K562 (cell line): ENCODE results near the gene ACTN4. TPM values are rescaled to one million over a fixed set of nuclear protein-coding genes. Genes with fewer than 3 reads are reported as not detected.

Experiments
- ATAC-seq: fragments of 200-7000 bp; cut with Tn5 transposase; 3 replicates; pipeline ENCODE4 v1.9.1; 2020; ENCODE audit warnings: moderate library complexity
- BruUV-seq: library from RNA; stranded (reverse); fragments of 400-500 nt; replicated peaks from 2 replicates; lab custom pipeline; 2021; lab: Mats Ljungman, UMichigan
- CTCF ChIA-PET: fragments of 300-600 bp; formaldehyde crosslinking; extraction: SDS; loops from one replicate; lab custom pipeline; 2021; ENCODE audit warnings: low intra/inter-chr PET ratio; lab: Yijun Ruan, JAX
- POLR2A ChIA-PET: fragments of 300-600, 350-650 bp; sonication (Branson Sonifier 250); formaldehyde crosslinking; extraction: SDS; loops from one replicate; lab custom pipeline; 2021; ENCODE audit warnings: antibody characterized with exemption, inconsistent platforms; lab: Yijun Ruan, JAX
- DNase-seq, 4 experiments: peaks; one replicate each; pipeline versions ENCODE4 v3.0.0 to v3.0.0-alpha.2; 2011 to 2018; ENCODE audit warnings: low spot score in 3 of 4, mixed read lengths in 3 of 4; ENCODE audit errors: extremely low read depth in 1 of 4
- FAIRE-seq: peaks from 2 replicates; lab custom pipeline; 2011; peaks lifted over from hg19 to GRCh38; lab: Jason Lieb, UNC
- H2AFZ ChIP-seq: 2 replicates; pipeline ENCODE4 v1.6.0; 2011; ENCODE audit warnings: low read depth, low read length, control low read depth, inconsistent platforms
- H3K27ac ChIP-seq: fragments of 200-600 bp; 3 replicates; pipeline ENCODE4 v1.8.0; 2011; ENCODE audit warnings: low read depth, mild to moderate bottlenecking, control low read depth, inconsistent platforms, low read length, moderate library complexity, mixed read lengths; ENCODE audit errors: extremely low read depth
- H3K27me3 ChIP-seq, 2 experiments: fragments of 300-600 bp in 1 of 2; 2 replicates in 1 of 2; 3 replicates in 1 of 2; pipeline versions ENCODE4 v1.6.0 to v1.8.0; 2011; ENCODE audit warnings: inconsistent platforms in 2 of 2, low read length in 2 of 2, mild to moderate bottlenecking in 1 of 2, mixed read lengths in 1 of 2, moderate library complexity in 1 of 2; ENCODE audit not compliant: control insufficient read depth in 2 of 2, insufficient read depth in 2 of 2
- H3K36me3 ChIP-seq: fragments of 300-600 bp; 3 replicates; pipeline ENCODE4 v1.8.0; 2011; ENCODE audit warnings: mild to moderate bottlenecking, low read length, inconsistent platforms; ENCODE audit not compliant: control insufficient read depth, insufficient read depth
- H3K4me1 ChIP-seq, 2 experiments: fragments of 200-600 bp in 1 of 2; replicated peaks in 1 of 2; 2 replicates in 1 of 2; 3 replicates in 1 of 2; pipeline versions ENCODE4 v1.5.1 to v1.8.0; 2011; ENCODE audit warnings: inconsistent platforms in 2 of 2, low read length in 2 of 2, mild to moderate bottlenecking in 1 of 2, mixed read lengths in 1 of 2, moderate library complexity in 1 of 2; ENCODE audit not compliant: control insufficient read depth in 2 of 2, insufficient read depth in 2 of 2
- H3K4me2 ChIP-seq: 2 replicates; pipeline ENCODE4 v1.6.1; 2011; ENCODE audit warnings: low read length, control low read depth, inconsistent platforms, mixed read lengths; ENCODE audit not compliant: insufficient read depth
- H3K4me3 ChIP-seq: fragments of 200-600 bp; sonication (generic), shearing (Covaris generic); 2 replicates; pipeline ENCODE4 v1.5.1; 2016; ENCODE audit warnings: control low read depth, inconsistent platforms
- H3K79me2 ChIP-seq: fragments of 200-600 bp; 3 replicates; pipeline ENCODE4 v1.8.0; 2011; ENCODE audit warnings: low read length, inconsistent platforms; ENCODE audit not compliant: control insufficient read depth, insufficient read depth
- H3K9ac ChIP-seq, 2 experiments: 2 replicates each; pipeline versions ENCODE4 v1.6.0 to v1.6.1; 2011; ENCODE audit warnings: low read depth in 2 of 2, low read length in 2 of 2, control low read depth in 1 of 2, inconsistent platforms in 1 of 2, mild to moderate bottlenecking in 1 of 2, mixed read lengths in 1 of 2; ENCODE audit not compliant: insufficient read depth in 1 of 2
- H3K9me1 ChIP-seq: one replicate; pipeline ENCODE4 v1.6.0; 2011; ENCODE audit warnings: inconsistent platforms, mild to moderate bottlenecking, low read length, moderate library complexity; ENCODE audit not compliant: control insufficient read depth, insufficient read depth
- H3K9me3 ChIP-seq: replicated peaks from 2 replicates; pipeline ENCODE4 v1.5.1; 2011; ENCODE audit warnings: low read depth, low read length, inconsistent platforms; ENCODE audit not compliant: control insufficient read depth, insufficient read depth
- H4K20me1 ChIP-seq: replicated peaks from 2 replicates; pipeline ENCODE4 v1.6.1; 2011; ENCODE audit warnings: low read length, inconsistent platforms, mixed read lengths; ENCODE audit not compliant: control insufficient read depth, insufficient read depth
- C11orf30 ChIP-seq: fragments of 450-650 bp; IDR thresholded peaks from 2 replicates; pipeline ENCODE4 v1.6.1; 2016; ENCODE audit warnings: low read depth, mild to moderate bottlenecking
- CHD1 ChIP-seq: fragments of 200-600 bp; sonication (generic); IDR thresholded peaks from one replicate; pipeline ENCODE4 v1.6.1; 2012; ENCODE audit warnings: mild to moderate bottlenecking, moderate library complexity, low read length, inconsistent platforms
- DLX4 ChIP-seq: fragments of 250-450 bp; sonication (Bioruptor Pico); IDR thresholded peaks from 2 replicates; pipeline ENCODE4 v1.6.1; 2021; ENCODE audit warnings: mild to moderate bottlenecking
- ELK3 ChIP-seq: fragments of 450-650 bp; formaldehyde crosslinking; IDR thresholded peaks from 2 replicates; pipeline ENCODE4 v1.4.0; 2020; ENCODE audit warnings: mild to moderate bottlenecking
- GTF2B ChIP-seq: IDR thresholded peaks from 2 replicates; pipeline ENCODE4 v1.6.1; 2011; ENCODE audit not compliant: insufficient read length; ENCODE audit errors: extremely low read depth
- HEY1 ChIP-seq: fragments of 250-450 bp; sonication (Bioruptor Pico); IDR thresholded peaks from 2 replicates; pipeline ENCODE4 v1.5.0; 2020; ENCODE audit warnings: mild to moderate bottlenecking, moderate library complexity, borderline replicate concordance
- HNRNPH1 ChIP-seq: fragments of 200-400 bp; formaldehyde crosslinking; optimal IDR thresholded peaks from 2 replicates; pipeline ENCODE3; 2017; ENCODE audit warnings: low read depth, mild to moderate bottlenecking, low read length, moderate library complexity
- MCM5 ChIP-seq: fragments of 450-650 bp; IDR thresholded peaks from 2 replicates; pipeline ENCODE4 v1.6.1; 2016; ENCODE audit warnings: low read depth
- NR1H2 ChIP-seq: sonication (generic); formaldehyde crosslinking; IDR thresholded peaks from 2 replicates; pipeline ENCODE4 v1.4.0; 2020; ENCODE audit warnings: mild to moderate bottlenecking, missing genetic modification reagents
- NR3C1 ChIP-seq: sonication (generic); formaldehyde crosslinking; IDR thresholded peaks from 2 replicates; pipeline ENCODE4 v1.8.1; 2022; ENCODE audit warnings: missing genetic modification reagents
- RCOR1 ChIP-seq, 2 experiments: IDR thresholded peaks; 2 replicates each; pipeline ENCODE4 v1.6.1; 2012; ENCODE audit warnings: low read depth in 2 of 2, low read length in 2 of 2, borderline replicate concordance in 1 of 2, improper control_type of control experiment in 1 of 2
- SRSF1 ChIP-seq: fragments of 200-400 bp; formaldehyde crosslinking; IDR thresholded peaks from 2 replicates; pipeline ENCODE4 v1.6.1; 2017; ENCODE audit warnings: mild to moderate bottlenecking, low read depth, low read length, moderate library complexity
- TCFL5 ChIP-seq: fragments of 250-450 bp; sonication (Bioruptor Pico); conservative IDR thresholded peaks from 2 replicates; pipeline ENCODE4 v1.6.1; 2021; ENCODE audit warnings: mild to moderate bottlenecking, moderate library complexity, matching md5 sums
- U2AF1 ChIP-seq: fragments of 200-400 bp; formaldehyde crosslinking; optimal IDR thresholded peaks from 2 replicates; pipeline ENCODE3; 2017; ENCODE audit warnings: mild to moderate bottlenecking, low read depth, low read length, moderate library complexity
- USF1 ChIP-seq: sonication (generic); formaldehyde crosslinking; IDR thresholded peaks from 2 replicates; pipeline ENCODE4 v1.9.0; 2022; ENCODE audit warnings: mild to moderate bottlenecking, missing genetic modification reagents
- ZBTB49 ChIP-seq: sonication (generic); formaldehyde crosslinking; IDR thresholded peaks from 2 replicates; pipeline ENCODE4 v1.8.0; 2022; ENCODE audit warnings: missing genetic modification reagents, mild to moderate bottlenecking, borderline replicate concordance
- ZNF354B ChIP-seq: fragments of 250-450 bp; sonication (Bioruptor Pico); IDR thresholded peaks from 2 replicates; pipeline ENCODE4 v1.4.0; 2020
- ZNF764 ChIP-seq: fragments of 250-450 bp; sonication (Bioruptor Pico); IDR thresholded peaks from 2 replicates; pipeline ENCODE4 v1.4.0; 2020; ENCODE audit warnings: low read depth, mild to moderate bottlenecking, moderate library complexity
- WGBS: fragments of 100-300 bp; shearing (Covaris generic); methylation state at CpG from one replicate; pipeline ENCODE4 v1.1.6; 2016; ENCODE audit warnings: low coverage, mixed read lengths; ENCODE audit not compliant: insufficient coverage; ENCODE audit errors: missing lambda C conversion rate; 5-methylcytosine and 5-hydroxymethylcytosine counted together
- in situ Hi-C: fragments of 300-500 bp; cut with MboI; formaldehyde crosslinking; loops from 4 replicates; pipeline ENCODE4 v1.15.0; 2018; ENCODE audit warnings: inconsistent platforms, mixed read lengths
- intact Hi-C: fragments of 100-400 bp; cut with micrococcal nuclease; formaldehyde crosslinking; loops from 2 replicates; pipeline ENCODE4 v1.14.2; 2022
- polyA plus RNA-seq, 8 experiments: library from polyadenylated mRNA; depleted of rRNA in 4 of 8; stranded (reverse) in 5 of 8; unstranded in 3 of 8; fragments of >200 nt; fragmentation: Nextera tagmentation in 2 of 8; fragmentation: Illumina TruSeq in 1 of 8; extraction: Ambion mirVana in 2 of 8; extraction: Trizol in 1 of 8; gene quantifications; 2 replicates each; pipeline versions ENCODE4 v1.2.1 to v1.2.3, GENCODE V29; 2011 to 2014; ENCODE audit warnings: inconsistent platforms in 1 of 8, missing spikeins in 1 of 8
- total RNA-seq, 7 experiments: library from RNA; depleted of rRNA in 6 of 7; stranded (reverse); fragments of >200 nt in 6 of 7; fragmentation: Illumina TruSeq in 2 of 7; extraction: Trizol in 2 of 7; gene quantifications; 2 replicates each; pipeline versions ENCODE4 v1.2.1 to v1.2.3, GENCODE V29; 2011 to 2021; ENCODE audit warnings: low replicate concordance in 1 of 7

Gene ACTN4
- total and polyA plus RNA-seq, 9 of the 15 experiments (the other 6 are each of a cell fraction or from before 2014, with no cell fraction given): 3.1 to 385 (median 125) TPM

GRCh38 chr19:38690832-38691231 is 43.4 kb downstream of the ACTN4 start:
- in situ Hi-C loops (no loop called here), intact Hi-C loops (no loop called here)
- CTCF ChIA-PET: no interaction called here
- BruUV-seq: no TSS peak
- ATAC-seq: no peak
- Histone ChIP-seq H3K9me3 (no peaks in the 10 kb centered on the region), H4K20me1 (peaks cover 13% of the 10 kb centered on the region), H3K4me1 (peaks cover 39 to 44% of the 10 kb centered on the region in 2 experiments), H3K9me1 (peaks cover 3% of the 10 kb centered on the region), H3K36me3 (peaks cover 70% of the 10 kb centered on the region), H3K27ac (no peak overlapping the region; the same call in 2 of the 3 replicates), H2AFZ (no peak overlapping the region), H3K27me3 (no peaks in the 10 kb centered on the region), H3K4me3 (no peak overlapping the region), H3K4me2 (no peak overlapping the region)
- DNase-seq: no peak
- FAIRE-seq: no peak
- 92% methylated on average over 6 of the region's 7 CpGs for WGBS
- TF ChIP-seq C11orf30 (no peak), HEY1 (CRISPR knock-in tag) (no peak), ZNF354B (CRISPR knock-in tag) (no peak), NR1H2 (CRISPR knock-in tag) (no peak), RCOR1 (IDR thresholded peaks at IDR 0.05; ENCODE audit: borderline replicate concordance in 1 of 2, low read depth in 2 of 2, low read length in 2 of 2) (no peak), MCM5 (no peak), DLX4 (no peak), SRSF1 (no peak), USF1 (CRISPR knock-in tag) (no peak), ZNF764 (CRISPR knock-in tag) (no peak), CHD1 (no peak), U2AF1 (no peak), HNRNPH1 (no peak), ZBTB49 (CRISPR knock-in tag) (no peak), GTF2B (no peak), NR3C1 (CRISPR knock-in tag) (no peak), ELK3 (CRISPR knock-in tag) (no peak), TCFL5 (CRISPR knock-in tag) (no peak)
- TF ChIP-seq, all 486 proteins: peak for 0
- Histone ChIP-seq H3K79me2 (peaks cover 96% of the 10 kb centered on the region), H3K9ac (no peak overlapping the region)
- POLR2A ChIA-PET: interaction anchor here (0.6 to 1.8 kb wide), 3 partner anchors 11 to 304 kb away, joined by 3 to 5 read pairs (median 4); no protein-coding TSS in a partner anchor
